Gastroesophageal sphincter (tissue), 3 donors: ENCODE results near the gene VMP1.

ENCODE experiments used
- EP300 ChIP-seq: sonication (generic); formaldehyde crosslinking; IDR thresholded peaks from one replicate; pipeline ENCODE4 v1.6.1; 2017; ENCODE audit warnings: antibody characterized with exemption, mild to moderate bottlenecking
- TF ChIP-seq, protein P1 (sequence below), 4 experiments: fragments of 200-600 bp in 2 of 4; fragments of 450-650 bp in 2 of 4; sonication (generic) in 1 of 4; IDR thresholded peaks; one replicate each; pipeline ENCODE4 v1.5.1; 2017 to 2019; ENCODE audit warnings: antibody characterized with exemption in 4 of 4, mild to moderate bottlenecking in 2 of 4, moderate library complexity in 2 of 4

DNA sequence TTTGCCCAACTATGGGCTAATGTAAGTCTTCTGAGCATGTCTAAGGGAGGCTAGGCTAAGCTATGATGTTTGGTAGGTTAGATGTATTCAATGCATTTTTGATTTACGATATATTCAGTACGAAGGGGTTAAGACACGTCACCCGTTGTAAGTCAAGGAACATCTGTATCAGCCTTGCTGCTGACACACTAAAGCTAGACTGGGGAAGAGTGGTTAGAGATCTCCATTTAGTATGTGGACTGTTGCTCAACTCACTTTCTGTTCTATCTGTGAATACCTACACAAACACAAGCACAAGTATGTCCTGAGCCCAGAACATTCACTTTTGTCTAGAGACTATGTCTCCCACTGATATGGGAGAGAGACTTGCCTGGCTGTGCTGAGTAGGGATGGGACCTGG, 71.5 kb downstream of the VMP1 start:
- no peak for TF ChIP-seq EP300
- TF ChIP-seq, protein P1, sequence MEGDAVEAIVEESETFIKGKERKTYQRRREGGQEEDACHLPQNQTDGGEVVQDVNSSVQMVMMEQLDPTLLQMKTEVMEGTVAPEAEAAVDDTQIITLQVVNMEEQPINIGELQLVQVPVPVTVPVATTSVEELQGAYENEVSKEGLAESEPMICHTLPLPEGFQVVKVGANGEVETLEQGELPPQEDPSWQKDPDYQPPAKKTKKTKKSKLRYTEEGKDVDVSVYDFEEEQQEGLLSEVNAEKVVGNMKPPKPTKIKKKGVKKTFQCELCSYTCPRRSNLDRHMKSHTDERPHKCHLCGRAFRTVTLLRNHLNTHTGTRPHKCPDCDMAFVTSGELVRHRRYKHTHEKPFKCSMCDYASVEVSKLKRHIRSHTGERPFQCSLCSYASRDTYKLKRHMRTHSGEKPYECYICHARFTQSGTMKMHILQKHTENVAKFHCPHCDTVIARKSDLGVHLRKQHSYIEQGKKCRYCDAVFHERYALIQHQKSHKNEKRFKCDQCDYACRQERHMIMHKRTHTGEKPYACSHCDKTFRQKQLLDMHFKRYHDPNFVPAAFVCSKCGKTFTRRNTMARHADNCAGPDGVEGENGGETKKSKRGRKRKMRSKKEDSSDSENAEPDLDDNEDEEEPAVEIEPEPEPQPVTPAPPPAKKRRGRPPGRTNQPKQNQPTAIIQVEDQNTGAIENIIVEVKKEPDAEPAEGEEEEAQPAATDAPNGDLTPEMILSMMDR (IDR thresholded peaks at IDR 0.05): no peak
